Uterus (tissue), 4 donors: ENCODE measurements around the gene TSPAN18. TPM values are rescaled to one million over a fixed set of nuclear protein-coding genes. Genes with fewer than 3 reads are reported as not detected.

ENCODE experiments used
- DNase-seq, 2 donors: peaks; one replicate each; pipeline ENCODE4 v3.0.0-alpha.2; 2019 to 2020
- H3K27ac ChIP-seq, 2 donors: fragments of 200-600 bp; sonication (generic); 1 replicate in 1 of 2; 2 replicates in 1 of 2; pipeline ENCODE4 v1.5.1; 2016 to 2018
- H3K27me3 ChIP-seq, 2 donors: fragments of 200-600 bp; sonication (generic); one replicate each; pipeline ENCODE4 v1.5.1; 2018 to 2019; ENCODE audit warnings: control low read depth in 1 of 2
- H3K36me3 ChIP-seq, 2 donors: fragments of 200-600 bp; sonication (generic); one replicate each; pipeline ENCODE4 v1.5.1; 2019; ENCODE audit warnings: control low read depth in 1 of 2
- H3K4me1 ChIP-seq, 2 donors: fragments of 200-600 bp; sonication (generic); one replicate each; pipeline ENCODE4 v1.5.1; 2018 to 2019; ENCODE audit warnings: control low read depth in 1 of 2
- H3K4me3 ChIP-seq, 2 donors: fragments of 200-600 bp; sonication (generic); 1 replicate in 1 of 2; 2 replicates in 1 of 2; pipeline ENCODE4 v1.5.1; 2018 to 2019; ENCODE audit warnings: mild to moderate bottlenecking in 1 of 2
- H3K9me3 ChIP-seq, 2 donors: fragments of 200-600 bp; sonication (generic); one replicate each; pipeline ENCODE4 v1.5.1; 2019; ENCODE audit warnings: control low read depth in 1 of 2
- POLR2A ChIP-seq, 2 donors: fragments of 450-650 bp; IDR thresholded peaks; one replicate each; pipeline ENCODE4 v1.6.1; 2016; ENCODE audit warnings: antibody characterized with exemption in 2 of 2, mild to moderate bottlenecking in 1 of 2, moderate library complexity in 1 of 2
- intact Hi-C: fragments of 100-400 bp; cut with DNase I; formaldehyde crosslinking; loops from one replicate; pipeline ENCODE4 v1.15.1; 2023; ENCODE audit warnings: low total_unique reads
- total RNA-seq, 4 donors: library from RNA; depleted of rRNA in 3 of 4; stranded (reverse); fragments of >200 nt in 3 of 4; gene quantifications; one replicate each; pipeline versions ENCODE4 v1.1.0 to v1.2.4, GENCODE V29; 2014 to 2023
- TF ChIP-seq, protein P1 (sequence below), 4 experiments: fragments of 200-600 bp in 2 of 4; fragments of 450-650 bp in 2 of 4; sonication (generic) in 2 of 4; IDR thresholded peaks; one replicate each; pipeline ENCODE4 v1.5.1; 2016 to 2019; ENCODE audit warnings: antibody characterized with exemption in 4 of 4, mild to moderate bottlenecking in 2 of 4, moderate library complexity in 1 of 4
- donor health status: DM: yes; HTN: yes; CAD: no.

The TSPAN18 gene
- total RNA-seq, 4 donors from 2014 or later = 1.2 to 117 (median 20.1) TPM

DNA sequence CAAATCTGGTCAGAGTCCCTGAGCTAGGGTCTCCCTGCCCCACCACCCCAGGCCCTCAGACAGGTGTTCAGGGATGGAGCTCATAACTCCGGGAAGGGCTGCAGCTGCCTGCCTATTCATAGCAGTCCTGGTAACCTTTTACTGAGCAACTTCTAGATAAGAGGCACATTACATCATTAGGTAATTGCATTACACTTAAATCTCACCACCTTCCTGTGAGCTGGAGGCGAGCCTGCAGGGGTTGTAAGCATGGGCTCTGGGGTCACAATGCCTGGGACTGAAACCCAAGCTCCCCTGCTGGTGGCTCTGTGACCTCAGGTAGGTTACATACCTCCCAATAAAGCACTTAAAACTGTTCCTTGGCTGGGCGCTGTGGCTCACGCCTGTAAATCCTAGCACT, 201.4 kb downstream of the TSPAN18 start:
- DNase-seq = no peak
- TF ChIP-seq POLR2A (IDR thresholded peaks at IDR 0.05) = no peak
- TF ChIP-seq, protein P1, sequence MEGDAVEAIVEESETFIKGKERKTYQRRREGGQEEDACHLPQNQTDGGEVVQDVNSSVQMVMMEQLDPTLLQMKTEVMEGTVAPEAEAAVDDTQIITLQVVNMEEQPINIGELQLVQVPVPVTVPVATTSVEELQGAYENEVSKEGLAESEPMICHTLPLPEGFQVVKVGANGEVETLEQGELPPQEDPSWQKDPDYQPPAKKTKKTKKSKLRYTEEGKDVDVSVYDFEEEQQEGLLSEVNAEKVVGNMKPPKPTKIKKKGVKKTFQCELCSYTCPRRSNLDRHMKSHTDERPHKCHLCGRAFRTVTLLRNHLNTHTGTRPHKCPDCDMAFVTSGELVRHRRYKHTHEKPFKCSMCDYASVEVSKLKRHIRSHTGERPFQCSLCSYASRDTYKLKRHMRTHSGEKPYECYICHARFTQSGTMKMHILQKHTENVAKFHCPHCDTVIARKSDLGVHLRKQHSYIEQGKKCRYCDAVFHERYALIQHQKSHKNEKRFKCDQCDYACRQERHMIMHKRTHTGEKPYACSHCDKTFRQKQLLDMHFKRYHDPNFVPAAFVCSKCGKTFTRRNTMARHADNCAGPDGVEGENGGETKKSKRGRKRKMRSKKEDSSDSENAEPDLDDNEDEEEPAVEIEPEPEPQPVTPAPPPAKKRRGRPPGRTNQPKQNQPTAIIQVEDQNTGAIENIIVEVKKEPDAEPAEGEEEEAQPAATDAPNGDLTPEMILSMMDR (IDR thresholded peaks at IDR 0.05) = no peak
- Histone ChIP-seq H3K4me3 (no peak overlapping the region), H3K36me3 (no peaks in the 10 kb centered on the region), H3K27ac (no peak overlapping the region), H3K27me3 (no peaks in the 10 kb centered on the region), H3K9me3 (no peaks in the 10 kb centered on the region), H3K4me1 (no peaks in the 10 kb centered on the region)
- intact Hi-C loops = no loop called here

DNA sequence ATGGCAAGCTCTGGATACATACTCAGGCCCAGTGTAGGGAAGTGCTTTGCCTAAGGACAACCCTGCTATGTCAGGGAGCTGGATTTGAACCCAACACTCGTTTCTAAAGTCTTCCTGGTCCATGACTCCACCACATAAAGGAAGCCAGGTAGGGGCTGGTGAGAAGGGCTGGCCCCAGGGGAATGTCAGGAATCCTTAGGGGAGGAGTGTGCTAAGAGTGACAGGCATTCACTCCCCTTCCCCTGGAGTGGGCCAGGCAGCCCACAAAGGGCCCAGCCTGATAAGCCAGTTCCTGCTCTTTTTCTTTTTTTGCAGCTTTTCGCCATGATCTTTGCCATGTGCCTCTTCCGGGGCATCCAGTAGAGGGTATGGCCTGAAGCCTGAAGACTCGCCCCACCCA, 202.1 kb downstream of the TSPAN18 start:
- Histone ChIP-seq H3K9me3 (no peaks in the 10 kb centered on the region), H3K27ac (no peak overlapping the region), H3K4me3 (no peak overlapping the region), H3K4me1 (no peaks in the 10 kb centered on the region), H3K27me3 (no peaks in the 10 kb centered on the region), H3K36me3 (no peaks in the 10 kb centered on the region)
- intact Hi-C loops = no loop called here
- DNase-seq = no peak
- TF ChIP-seq POLR2A (IDR thresholded peaks at IDR 0.05) = no peak
- TF ChIP-seq, protein P1 (IDR thresholded peaks at IDR 0.05) = no peak

DNA sequence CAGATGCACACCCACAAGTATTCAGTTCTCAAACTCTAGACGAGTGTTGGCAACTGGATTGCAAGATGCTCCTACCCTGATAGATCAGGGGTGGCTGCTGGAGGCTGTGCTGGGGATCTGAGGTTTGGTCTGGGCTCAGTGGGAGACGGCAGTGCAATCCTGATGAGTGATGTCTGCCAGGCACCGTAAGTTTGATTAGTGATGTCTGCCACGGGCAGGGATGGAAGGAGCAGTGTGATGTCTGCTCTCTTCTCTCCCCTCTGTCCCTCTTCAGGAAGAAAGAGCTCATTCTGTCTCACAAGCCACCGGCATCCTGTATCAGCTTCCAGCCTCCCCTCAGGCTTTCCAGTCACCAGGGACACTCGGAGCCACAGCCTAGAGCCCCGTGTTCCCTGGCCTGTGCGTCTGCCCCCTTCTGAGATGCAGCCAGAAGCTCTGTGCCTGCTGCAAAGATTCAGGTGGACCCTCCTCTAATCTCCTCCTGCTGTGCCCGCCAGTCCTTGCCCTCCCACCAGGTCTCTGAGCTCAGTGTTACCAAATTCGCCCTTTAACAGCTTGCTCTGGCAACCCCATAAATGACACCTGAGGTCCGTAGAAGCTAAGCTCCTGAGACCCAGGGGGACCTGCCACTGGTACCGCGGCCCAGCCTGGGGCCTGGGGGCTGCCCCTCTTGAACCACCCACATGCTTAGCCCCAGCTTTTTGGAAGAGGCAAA, 204.0 kb downstream of the TSPAN18 start:
- H3K4me3 ChIP-seq = no peak overlapping the region
- no peak overlapping the region for H3K27ac ChIP-seq
- no peak for DNase-seq
- H3K9me3 ChIP-seq = no peaks in the 10 kb centered on the region
- no peaks in the 10 kb centered on the region for H3K27me3 ChIP-seq
- intact Hi-C loops = no loop called here
- H3K4me1 ChIP-seq = no peaks in the 10 kb centered on the region
- no peaks in the 10 kb centered on the region for H3K36me3 ChIP-seq
- TF ChIP-seq, protein P1 (IDR thresholded peaks at IDR 0.05) = no peak
- no peak for TF ChIP-seq POLR2A (IDR thresholded peaks at IDR 0.05)

DNA sequence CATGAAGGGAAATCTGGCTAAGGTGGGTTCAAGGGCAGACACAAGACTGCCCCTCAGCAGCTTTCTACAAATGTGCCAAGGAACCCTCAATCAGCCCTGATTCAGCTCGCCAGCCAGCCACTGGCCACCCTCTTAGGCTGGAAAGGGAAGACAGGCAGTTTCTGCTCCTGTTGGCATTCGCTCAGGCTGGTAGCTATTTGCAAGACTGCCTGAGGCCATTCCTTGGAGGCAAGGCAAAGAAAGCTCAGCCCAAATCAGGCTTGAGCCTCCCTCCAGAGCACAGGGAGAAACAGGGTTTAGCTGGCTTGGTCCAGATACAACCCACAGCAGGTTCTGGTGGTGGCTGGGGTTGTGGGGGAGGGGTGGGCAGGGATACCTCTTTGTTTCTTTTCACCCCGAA, 204.7 kb downstream of the TSPAN18 start:
- H3K36me3 ChIP-seq = no peaks in the 10 kb centered on the region
- no peaks in the 10 kb centered on the region for H3K9me3 ChIP-seq
- no peaks in the 10 kb centered on the region for H3K27me3 ChIP-seq
- intact Hi-C loops = no loop called here
- TF ChIP-seq, protein P1 (IDR thresholded peaks at IDR 0.05) = no peak
- no peak for TF ChIP-seq POLR2A (IDR thresholded peaks at IDR 0.05)
- H3K4me3 ChIP-seq = no peak overlapping the region
- no peaks in the 10 kb centered on the region for H3K4me1 ChIP-seq
- H3K27ac ChIP-seq = no peak overlapping the region
- DNase-seq = no peak

DNA sequence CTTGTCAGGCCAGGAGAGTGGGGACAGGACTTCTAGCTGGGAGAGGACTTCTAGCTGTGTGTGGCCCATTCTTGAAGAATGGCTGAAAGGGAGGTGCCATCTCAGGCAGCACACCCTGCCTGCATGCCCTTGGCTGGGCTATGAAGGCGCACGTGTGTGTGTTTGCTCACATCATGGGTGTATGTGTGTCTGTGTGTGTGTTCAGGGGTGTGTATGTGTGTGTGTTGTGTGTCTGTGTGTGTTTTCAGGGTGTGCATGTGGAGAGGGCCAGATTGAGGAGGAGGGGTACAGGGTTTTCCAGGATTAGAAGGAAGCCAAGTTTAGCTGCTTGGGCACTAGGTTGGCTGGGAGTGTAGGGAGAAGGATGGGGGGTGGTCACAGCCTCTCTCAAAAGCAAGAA, 207.3 kb downstream of the TSPAN18 start:
- intact Hi-C loops = loop anchor here (2.0 kb wide), 1 partner anchor 171 kb away; no protein-coding TSS in a partner anchor
- H3K36me3 ChIP-seq = no peaks in the 10 kb centered on the region

More for the DNA sequence above, 207.3 kb downstream of the TSPAN18 start:
- TF ChIP-seq, protein P1 (IDR thresholded peaks at IDR 0.05) = no peak
- TF ChIP-seq POLR2A (IDR thresholded peaks at IDR 0.05) = no peak
- Histone ChIP-seq H3K27me3 (no peaks in the 10 kb centered on the region), H3K9me3 (no peaks in the 10 kb centered on the region), H3K4me3 (no peak overlapping the region), H3K27ac (no peak overlapping the region), H3K4me1 (no peaks in the 10 kb centered on the region)
- DNase-seq = no peak
